ENCODE measurements around the gene HGFAC.

The HGFAC gene

DNA sequence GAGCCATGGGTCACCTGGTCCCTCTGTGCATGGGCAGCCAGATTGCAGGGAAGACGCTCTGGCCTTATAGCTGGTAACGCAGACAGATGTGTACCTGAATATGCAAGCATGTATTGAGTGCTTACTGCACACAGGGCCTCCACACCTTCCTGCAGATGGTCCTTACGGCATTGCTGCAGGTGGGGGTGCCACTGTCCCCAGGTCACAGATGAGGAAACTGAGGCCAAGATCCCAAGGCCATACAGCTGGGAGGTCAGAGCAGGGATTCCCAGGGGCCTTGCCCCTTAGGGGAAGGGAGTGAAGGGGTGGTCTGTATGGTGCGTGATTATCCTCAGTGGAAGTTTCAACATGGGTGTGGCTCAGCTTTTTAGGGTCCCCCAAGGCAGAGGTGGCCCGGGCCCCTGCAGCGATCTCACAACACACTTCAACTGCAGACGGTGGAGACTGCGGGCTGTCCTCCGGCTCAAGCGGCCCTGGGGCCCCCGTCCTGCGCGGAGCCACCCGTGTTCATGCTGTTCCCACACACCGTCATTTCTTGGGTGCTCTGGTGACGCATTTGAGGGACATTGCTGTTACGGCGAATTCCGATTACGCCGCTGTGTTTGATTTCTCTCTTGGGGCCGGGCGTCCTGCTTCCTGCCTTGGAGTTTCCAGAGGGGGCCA, 29.5 kb downstream of the HGFAC start:
- Mint-ChIP-seq H3K4me3 (no peak overlapping the region), H3K27me3 (peaks cover 6% of the 10 kb centered on the region), H3K27ac (no peak overlapping the region), H3K36me3 (ENCODE audit: low read depth) (no peaks in the 10 kb centered on the region), H3K9me3 (no peaks in the 10 kb centered on the region), H3K4me1 (ENCODE audit: low read depth) (no peaks in the 10 kb centered on the region)
- intact Hi-C loops (cut with micrococcal nuclease), result no loop called here

DNA sequence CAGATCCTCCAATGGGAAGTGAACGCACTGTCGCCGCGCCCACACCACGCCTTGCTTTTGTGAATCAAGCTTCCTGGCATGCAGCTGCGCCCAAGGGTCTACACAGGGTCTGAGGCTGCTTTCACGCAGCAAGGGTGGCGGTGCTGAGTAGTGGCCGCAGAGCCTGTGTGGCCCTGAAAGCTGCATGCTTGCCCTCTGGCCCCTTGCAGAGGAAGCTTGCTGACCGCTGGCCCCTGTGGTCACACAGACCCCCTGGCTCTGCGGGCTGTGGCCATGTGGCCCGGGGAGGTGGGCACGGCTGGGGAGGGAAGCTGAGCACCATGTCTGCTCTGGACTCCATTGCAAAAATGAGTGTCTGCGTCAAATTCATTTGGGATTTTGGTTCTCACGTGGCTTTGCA, 30.1 kb downstream of the HGFAC start:
- Mint-ChIP-seq H3K9me3 (no peaks in the 10 kb centered on the region), H3K4me1 (ENCODE audit: low read depth) (no peaks in the 10 kb centered on the region), H3K36me3 (ENCODE audit: low read depth) (no peaks in the 10 kb centered on the region), H3K27me3 (peaks cover 8% of the 10 kb centered on the region), H3K4me3 (no peak overlapping the region), H3K27ac (no peak overlapping the region)
- intact Hi-C loops (cut with micrococcal nuclease), result no loop called here

DNA sequence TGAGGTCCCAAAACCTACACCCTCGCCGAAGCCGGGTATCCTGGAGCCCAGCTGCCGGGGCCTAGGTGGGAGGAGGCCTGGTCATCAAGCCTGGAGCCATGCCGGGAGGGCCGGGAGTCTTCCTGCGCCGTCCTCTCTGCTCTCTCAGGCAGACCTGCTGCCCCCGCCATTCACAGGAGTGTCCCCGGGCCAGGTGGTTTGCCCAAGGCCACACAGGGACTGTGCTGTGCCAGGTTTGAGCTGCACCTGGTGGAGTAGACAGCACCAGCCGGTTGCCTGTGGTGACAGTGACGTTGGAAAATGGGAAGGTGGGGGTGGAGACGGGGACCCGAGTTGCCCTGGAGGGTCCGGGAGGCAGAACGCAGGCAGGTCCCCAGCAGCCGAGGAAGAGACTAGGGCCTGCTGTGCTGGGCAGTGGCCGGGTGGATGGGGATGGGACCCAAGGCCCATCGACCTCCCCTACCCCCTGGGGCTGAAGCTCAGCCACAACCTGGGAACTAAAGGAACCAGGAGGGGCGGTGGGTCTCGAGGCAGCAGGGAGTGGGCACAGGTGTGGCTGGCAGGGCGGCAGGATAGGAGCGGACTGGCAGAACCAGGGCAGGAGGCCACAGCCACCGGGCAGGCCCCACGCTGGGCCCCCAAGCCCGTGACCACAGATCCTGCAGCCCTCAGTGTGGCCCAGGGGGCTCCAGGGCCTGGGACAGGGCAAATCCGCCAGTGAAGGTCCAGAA, 30.8 kb downstream of the HGFAC start:
- H3K27ac Mint-ChIP-seq, result no peak overlapping the region
- intact Hi-C loops (cut with micrococcal nuclease), result no loop called here
- no peak overlapping the region for H3K4me3 Mint-ChIP-seq

DNA sequence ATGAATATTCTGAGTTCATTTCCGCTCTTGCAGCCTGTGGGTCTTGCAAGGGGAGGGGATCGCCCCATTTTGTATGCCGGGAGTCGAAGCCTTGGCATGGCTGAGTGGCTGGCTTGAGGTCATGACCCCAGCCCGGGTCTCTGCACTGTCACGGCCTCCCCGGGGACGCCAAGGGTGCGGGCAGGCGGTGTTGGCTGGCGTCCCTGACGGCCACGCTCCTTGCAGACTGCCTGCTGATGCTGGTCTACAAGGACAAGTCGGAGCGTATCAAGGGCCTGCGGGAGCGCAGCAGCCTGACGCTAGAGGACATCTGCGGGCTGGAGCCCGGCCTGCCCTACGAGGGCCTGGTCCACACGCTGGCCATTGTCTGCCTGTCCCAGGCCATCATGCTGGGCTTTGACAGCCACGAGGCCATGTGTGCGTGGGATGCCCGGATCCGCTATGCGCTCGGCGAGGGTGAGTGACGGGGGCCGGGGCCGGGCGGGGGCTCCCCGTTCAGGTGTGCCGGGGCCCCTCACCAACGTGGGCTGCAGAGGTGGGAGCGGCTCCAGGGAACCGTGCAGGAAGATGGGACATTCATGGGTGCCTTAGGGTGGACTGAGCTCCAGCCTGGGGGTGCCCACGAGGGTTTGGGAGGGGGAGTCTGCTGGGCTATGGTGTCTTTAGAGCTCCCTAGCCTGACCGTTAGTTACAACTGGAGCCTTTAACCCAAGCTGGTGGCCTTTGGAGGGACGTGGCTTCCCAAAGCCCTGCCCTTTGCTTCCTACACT, 31.6 kb downstream of the HGFAC start:
- H3K9me3 Mint-ChIP-seq, result no peaks in the 10 kb centered on the region
- H3K27ac Mint-ChIP-seq, result no peak overlapping the region

More for the DNA sequence above, 30.8 kb downstream of the HGFAC start:
- Mint-ChIP-seq H3K4me1 (ENCODE audit: low read depth) (no peaks in the 10 kb centered on the region), H3K36me3 (ENCODE audit: low read depth) (no peaks in the 10 kb centered on the region), H3K9me3 (no peaks in the 10 kb centered on the region), H3K27me3 (peaks cover 10% of the 10 kb centered on the region)

DNA sequence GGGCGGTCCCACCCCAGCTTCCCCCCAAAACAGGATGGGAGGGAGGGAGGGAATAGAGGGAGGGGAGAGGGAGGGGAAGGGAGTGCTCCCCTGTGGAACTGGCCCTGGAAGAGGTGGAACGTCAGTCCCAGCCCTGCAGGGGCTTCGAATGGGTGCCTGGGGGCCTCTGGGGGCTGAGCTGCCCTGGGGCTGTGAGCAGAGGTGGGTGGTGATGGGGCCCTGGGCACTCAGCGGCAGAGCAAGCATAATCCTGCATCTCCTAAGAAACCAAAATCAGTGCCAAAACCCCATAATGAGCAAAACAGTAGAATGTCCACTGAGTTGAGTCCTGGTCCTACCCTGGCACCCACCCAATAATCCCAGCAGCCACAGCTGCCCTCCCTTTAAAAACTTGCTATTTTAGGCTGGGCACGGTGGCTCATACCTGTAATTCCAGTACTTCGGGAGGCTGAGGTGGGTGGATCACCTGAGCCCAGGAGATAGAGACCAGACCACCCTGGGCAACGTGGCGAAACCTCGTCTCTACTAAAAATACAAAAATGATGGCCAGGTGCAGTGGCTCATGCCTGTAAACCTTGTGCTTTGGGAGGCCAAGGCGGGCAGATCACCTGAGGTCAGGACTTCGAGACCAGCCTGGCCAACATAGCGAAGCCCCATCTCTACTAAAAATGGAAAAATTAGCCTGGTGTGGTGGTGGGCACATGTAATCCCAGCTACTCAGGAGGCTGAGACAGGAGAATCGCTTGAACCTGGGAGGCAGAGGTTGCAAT, 32.4 kb downstream of the HGFAC start:
- Mint-ChIP-seq H3K36me3 (ENCODE audit: low read depth) (no peaks in the 10 kb centered on the region), H3K4me1 (ENCODE audit: low read depth) (no peaks in the 10 kb centered on the region), H3K27ac (no peak overlapping the region), H3K9me3 (no peaks in the 10 kb centered on the region), H3K4me3 (no peak overlapping the region), H3K27me3 (peaks cover 13% of the 10 kb centered on the region)
- intact Hi-C loops (cut with micrococcal nuclease), result no loop called here

More for the DNA sequence above, 31.6 kb downstream of the HGFAC start:
- Mint-ChIP-seq H3K27me3 (peaks cover 13% of the 10 kb centered on the region), H3K36me3 (ENCODE audit: low read depth) (no peaks in the 10 kb centered on the region), H3K4me3 (no peak overlapping the region), H3K4me1 (ENCODE audit: low read depth) (no peaks in the 10 kb centered on the region)
- intact Hi-C loops (cut with micrococcal nuclease), result no loop called here

DNA sequence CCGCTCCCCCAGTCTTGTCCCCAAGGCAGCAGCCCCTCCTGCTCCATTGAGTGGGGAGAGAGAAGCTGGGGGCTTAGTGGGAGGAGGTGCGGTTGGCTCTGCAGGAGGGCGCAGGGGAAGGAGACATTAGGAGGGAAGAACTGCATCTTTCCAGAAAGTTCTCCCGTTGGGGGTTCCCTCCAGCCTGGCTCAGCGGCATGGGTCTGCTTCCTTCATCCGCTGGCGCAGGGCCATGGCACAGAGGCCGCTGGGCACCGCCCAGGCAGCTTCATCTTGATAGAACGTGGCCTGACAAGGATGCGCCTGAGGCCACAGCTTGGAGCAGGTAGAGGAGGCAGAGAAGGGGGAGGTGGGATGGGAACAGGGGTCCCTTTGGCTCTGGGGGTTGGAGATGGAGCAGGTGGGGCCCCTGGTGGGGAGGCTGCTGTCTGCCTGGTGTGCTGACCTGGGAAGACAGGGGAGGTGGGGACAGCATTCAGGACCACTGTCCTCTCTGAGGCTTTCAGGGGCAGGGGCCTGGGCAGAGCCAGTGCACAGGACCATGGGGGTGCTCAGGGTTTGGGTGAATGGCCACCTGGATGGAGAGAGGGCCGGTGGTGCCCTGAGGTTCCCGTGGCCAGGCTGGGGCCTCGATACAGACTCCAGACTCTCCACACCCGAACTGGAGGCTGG, 33.4 kb downstream of the HGFAC start:
- no peaks in the 10 kb centered on the region for H3K4me1 Mint-ChIP-seq (ENCODE audit: low read depth)

DNA sequence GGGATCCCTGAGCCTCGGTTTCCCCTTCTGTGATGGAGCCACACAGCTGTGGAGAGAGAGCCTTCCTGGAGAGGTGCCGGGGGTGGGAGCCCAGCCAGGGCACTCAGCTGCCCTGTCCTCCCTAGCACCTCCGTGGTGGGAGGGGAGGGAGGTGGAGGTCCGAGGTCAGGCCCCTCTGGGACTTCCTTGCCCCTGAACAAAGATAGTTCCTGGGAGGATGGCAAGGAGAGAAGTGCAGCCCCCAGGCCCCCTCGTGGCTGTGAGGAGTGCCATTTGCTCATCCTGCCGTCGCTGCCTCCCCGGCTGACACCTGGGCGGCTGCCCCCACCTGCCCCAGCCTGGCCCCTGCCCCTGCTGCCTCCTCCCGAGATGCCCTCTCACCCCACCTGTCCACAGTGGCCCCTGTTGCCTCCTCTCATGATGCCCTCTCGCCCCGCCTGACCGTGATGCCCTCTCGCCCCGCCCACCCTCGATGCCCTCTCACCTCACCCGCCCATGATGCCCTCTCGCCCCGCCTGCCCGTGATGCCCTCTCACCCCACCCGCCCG, 34.0 kb downstream of the HGFAC start:
- Mint-ChIP-seq H3K9me3 (no peaks in the 10 kb centered on the region), H3K36me3 (ENCODE audit: low read depth) (no peaks in the 10 kb centered on the region), H3K4me3 (no peak overlapping the region), H3K27ac (no peak overlapping the region), H3K4me1 (ENCODE audit: low read depth) (no peaks in the 10 kb centered on the region), H3K27me3 (peaks cover 20% of the 10 kb centered on the region)
- intact Hi-C loops (cut with micrococcal nuclease), result no loop called here

More for the DNA sequence above, 33.4 kb downstream of the HGFAC start:
- Mint-ChIP-seq H3K36me3 (ENCODE audit: low read depth) (no peaks in the 10 kb centered on the region), H3K4me3 (no peak overlapping the region), H3K9me3 (no peaks in the 10 kb centered on the region), H3K27me3 (peaks cover 16% of the 10 kb centered on the region), H3K27ac (no peak overlapping the region)
- intact Hi-C loops (cut with micrococcal nuclease), result no loop called here

DNA sequence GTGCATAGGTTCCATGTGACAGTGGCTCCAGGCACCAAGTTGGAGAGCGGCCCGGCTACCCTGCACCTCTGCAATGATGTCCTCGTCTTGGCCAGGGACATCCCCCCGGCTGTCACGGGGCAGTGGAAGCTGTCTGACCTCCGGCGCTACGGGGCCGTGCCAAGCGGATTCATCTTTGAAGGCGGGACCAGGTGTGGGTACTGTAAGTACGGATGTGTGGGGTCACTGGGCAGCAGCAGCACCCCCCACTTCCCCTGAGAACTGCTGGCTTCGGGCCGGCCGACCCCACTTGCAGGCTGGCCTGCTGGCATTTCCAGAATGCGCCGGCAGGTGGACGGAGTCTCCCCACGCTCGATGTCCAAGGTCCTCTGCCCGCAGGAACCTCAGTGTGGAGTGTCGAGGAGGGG, 34.6 kb downstream of the HGFAC start:
- no peaks in the 10 kb centered on the region for H3K9me3 Mint-ChIP-seq
- H3K36me3 Mint-ChIP-seq (ENCODE audit: low read depth), result no peaks in the 10 kb centered on the region
- H3K27me3 Mint-ChIP-seq, result peaks cover 25% of the 10 kb centered on the region
- no peaks in the 10 kb centered on the region for H3K4me1 Mint-ChIP-seq (ENCODE audit: low read depth)
- intact Hi-C loops (cut with micrococcal nuclease), result no loop called here
- no peak overlapping the region for H3K27ac Mint-ChIP-seq
- H3K4me3 Mint-ChIP-seq, result no peak overlapping the region

DNA sequence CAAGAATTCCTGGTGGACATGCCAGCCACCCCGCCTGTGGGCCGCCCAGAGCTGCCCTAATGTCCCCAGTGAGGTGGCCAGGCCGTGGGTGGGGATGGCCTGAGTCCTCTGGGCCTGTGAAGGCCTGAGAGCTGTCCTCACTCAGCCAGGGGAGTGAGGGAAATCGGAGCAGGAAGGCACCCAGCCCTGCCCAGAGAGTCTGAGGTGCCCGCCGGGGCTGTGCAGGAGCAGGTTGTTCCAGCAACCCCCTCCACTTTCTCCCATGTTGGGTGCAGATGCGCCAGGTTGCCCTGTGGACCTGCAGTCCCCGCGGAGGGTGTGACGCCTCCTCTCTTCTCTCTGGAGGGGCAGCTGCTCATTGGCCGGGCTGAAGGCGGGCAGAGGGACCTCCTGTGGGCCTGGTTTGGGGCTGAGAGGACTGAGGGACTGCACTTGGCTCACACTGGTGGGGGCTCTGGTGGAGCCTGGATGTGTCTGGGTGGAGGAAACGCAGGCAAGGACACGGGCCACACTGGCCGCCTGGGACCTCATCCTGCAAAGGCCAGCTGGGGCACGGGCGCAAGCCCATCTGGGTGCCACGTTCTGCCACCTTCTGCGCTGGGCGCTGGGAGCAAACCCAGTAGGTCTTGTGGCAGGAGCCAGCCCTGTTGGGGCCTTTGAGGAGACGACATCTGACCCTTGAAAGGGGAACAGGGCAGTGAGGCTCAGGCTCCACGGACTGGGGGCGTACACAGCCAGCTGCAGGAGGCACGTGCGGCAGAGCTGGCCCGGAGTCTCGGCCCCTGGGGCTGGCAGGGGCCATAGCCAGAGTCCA, 35.4 kb downstream of the HGFAC start:
- H3K9me3 Mint-ChIP-seq, result no peaks in the 10 kb centered on the region
- H3K4me1 Mint-ChIP-seq (ENCODE audit: low read depth), result no peaks in the 10 kb centered on the region
- no peaks in the 10 kb centered on the region for H3K36me3 Mint-ChIP-seq (ENCODE audit: low read depth)
- H3K27ac Mint-ChIP-seq, result no peak overlapping the region
- intact Hi-C loops (cut with micrococcal nuclease), result no loop called here
- H3K27me3 Mint-ChIP-seq, result peaks cover 33% of the 10 kb centered on the region
- H3K4me3 Mint-ChIP-seq, result no peak overlapping the region

DNA sequence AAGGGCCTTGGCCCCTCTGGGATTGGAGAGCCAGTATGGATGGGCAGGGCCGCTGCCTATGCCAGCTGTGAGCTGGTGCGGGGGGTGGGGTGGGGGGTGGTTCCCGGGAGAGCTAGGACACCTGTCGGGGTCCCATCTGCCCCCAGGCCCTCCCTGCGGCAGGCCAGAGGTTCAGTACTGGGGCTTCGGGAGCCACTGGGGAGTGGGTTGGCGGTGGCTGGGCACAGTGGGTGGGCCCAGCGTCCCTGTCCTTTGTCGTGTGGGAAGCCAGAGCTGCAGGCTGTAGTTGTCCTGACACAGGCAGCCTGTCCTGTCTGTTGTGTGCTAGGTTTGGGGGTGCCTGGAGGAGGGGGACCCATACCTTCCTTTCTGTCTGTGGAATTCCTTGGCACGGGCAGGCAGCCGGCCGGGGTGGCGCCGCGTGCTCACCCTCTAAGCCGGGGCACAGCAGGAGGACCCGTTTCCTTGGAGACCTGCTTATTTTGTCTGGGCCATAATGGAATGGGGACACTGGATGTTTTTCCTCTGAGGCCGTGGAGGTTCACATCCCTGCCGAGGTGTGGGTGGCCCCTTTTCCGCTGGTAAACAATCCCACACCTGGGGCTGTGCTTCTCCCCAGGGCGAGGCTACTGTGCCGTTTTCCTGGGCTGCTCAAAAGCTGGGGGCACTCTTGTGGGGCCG, 36.1 kb downstream of the HGFAC start:
- no peaks in the 10 kb centered on the region for H3K4me1 Mint-ChIP-seq (ENCODE audit: low read depth)
- H3K9me3 Mint-ChIP-seq, result no peaks in the 10 kb centered on the region
- no peak overlapping the region for H3K4me3 Mint-ChIP-seq
- no peak overlapping the region for H3K27ac Mint-ChIP-seq
- intact Hi-C loops (cut with micrococcal nuclease), result no loop called here
- no peaks in the 10 kb centered on the region for H3K36me3 Mint-ChIP-seq (ENCODE audit: low read depth)
- H3K27me3 Mint-ChIP-seq, result peaks cover 40% of the 10 kb centered on the region

DNA sequence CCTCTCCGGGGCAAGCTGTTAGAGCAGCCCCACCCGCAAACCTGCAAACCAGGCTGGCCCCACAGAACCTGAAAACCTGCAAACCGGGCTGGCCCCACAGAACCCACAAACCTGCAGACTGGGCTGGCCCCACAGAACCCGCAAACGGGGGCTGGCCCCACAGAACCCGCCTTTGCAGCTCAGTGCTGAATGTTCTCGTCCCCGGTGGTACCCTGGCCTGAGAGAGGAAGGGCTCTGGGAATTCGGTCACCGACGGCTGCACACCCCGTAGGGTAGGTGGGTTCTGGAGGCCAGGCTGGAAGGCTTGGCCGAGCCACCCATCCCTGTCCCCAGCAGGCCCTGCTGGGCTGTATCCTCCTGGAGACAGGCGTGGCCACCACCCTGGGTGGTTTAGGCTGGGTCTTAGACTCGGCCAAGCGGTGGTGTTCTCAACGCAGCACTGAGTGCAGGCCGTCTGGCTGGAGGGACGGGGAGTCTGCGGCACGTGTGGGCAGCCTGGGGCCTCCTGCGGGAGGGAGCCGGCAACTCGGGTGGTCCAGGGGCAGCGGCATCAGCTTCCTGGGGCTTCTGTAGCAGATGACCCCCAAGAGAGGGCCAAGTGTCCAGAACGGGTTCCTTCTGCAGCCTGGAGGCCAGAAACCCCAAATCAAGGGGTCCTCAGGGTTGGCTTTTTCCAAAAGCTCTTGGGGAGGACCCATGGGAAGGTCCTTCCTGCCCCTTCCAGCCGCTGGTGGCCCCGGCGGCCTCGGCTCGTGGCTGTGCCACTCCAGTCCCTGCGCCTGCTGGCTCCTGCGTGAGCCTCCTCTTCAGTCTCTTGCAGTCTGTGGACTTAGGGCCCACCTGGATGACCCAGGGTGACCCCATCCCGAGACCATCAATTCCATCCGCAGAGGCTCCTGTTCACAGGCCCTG, 36.9 kb downstream of the HGFAC start:
- intact Hi-C loops (cut with micrococcal nuclease), result no loop called here
- Mint-ChIP-seq H3K27ac (no peak overlapping the region), H3K27me3 (peaks cover 46% of the 10 kb centered on the region), H3K36me3 (ENCODE audit: low read depth) (no peaks in the 10 kb centered on the region), H3K4me3 (no peak overlapping the region), H3K9me3 (no peaks in the 10 kb centered on the region), H3K4me1 (ENCODE audit: low read depth) (no peaks in the 10 kb centered on the region)

All from dendritic cell treated with granulocyte-macrophage colony-stimulating factor and Interleukin-4, amounts not matched to agents 40 ng/mL and 50 ng/mL, for 4 days (primary cell).